ENCODE data around the gene NTN4.

NTN4 gene

GRCh38 chr12:95614390-95614982 lies 176.1 kb downstream of the NTN4 start:
- in situ Hi-C loops (cut with MboI; ENCODE audit: low sequenced_read_pairs, unreplicated experiment), result no loop called here
- no peak for DNase-seq (ENCODE audit: low spot score)
- TF ChIP-seq, protein P1, sequence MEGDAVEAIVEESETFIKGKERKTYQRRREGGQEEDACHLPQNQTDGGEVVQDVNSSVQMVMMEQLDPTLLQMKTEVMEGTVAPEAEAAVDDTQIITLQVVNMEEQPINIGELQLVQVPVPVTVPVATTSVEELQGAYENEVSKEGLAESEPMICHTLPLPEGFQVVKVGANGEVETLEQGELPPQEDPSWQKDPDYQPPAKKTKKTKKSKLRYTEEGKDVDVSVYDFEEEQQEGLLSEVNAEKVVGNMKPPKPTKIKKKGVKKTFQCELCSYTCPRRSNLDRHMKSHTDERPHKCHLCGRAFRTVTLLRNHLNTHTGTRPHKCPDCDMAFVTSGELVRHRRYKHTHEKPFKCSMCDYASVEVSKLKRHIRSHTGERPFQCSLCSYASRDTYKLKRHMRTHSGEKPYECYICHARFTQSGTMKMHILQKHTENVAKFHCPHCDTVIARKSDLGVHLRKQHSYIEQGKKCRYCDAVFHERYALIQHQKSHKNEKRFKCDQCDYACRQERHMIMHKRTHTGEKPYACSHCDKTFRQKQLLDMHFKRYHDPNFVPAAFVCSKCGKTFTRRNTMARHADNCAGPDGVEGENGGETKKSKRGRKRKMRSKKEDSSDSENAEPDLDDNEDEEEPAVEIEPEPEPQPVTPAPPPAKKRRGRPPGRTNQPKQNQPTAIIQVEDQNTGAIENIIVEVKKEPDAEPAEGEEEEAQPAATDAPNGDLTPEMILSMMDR (IDR thresholded peaks at IDR 0.05; ENCODE audit: borderline replicate concordance, control extremely low read depth, extremely low read depth, insufficient read depth, missing control alignments), result no peak

DNA sequence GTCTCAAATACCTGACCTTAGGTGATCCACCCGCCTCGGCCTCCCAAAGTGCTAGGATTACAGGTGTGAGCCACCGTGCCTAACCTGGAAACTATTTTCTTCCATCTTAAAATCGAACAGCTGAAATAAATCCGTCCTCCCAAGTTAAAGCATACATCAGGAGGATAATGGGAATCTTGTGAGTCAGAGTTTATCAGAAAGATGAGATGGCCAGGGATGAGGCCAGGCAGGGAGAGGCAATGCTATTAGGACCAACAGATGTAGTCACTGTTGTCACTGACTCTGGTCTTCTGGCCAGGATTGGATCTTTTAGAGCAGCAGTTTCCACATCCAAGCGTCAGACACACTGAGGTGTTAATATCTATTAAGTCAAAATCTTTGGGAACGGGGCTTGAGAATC lies 177.5 kb downstream of the NTN4 start:
- no peak for DNase-seq (ENCODE audit: low spot score)
- in situ Hi-C loops (cut with MboI; ENCODE audit: low sequenced_read_pairs, unreplicated experiment), result no loop called here
- TF ChIP-seq, protein P1 (IDR thresholded peaks at IDR 0.05; ENCODE audit: borderline replicate concordance, control extremely low read depth, extremely low read depth, insufficient read depth, missing control alignments), result no peak

GRCh38 chr12:95611676-95612309 lies 178.8 kb downstream of the NTN4 start:
- in situ Hi-C loops (cut with MboI; ENCODE audit: low sequenced_read_pairs, unreplicated experiment), result no loop called here
- no peak for DNase-seq (ENCODE audit: low spot score)
- TF ChIP-seq, protein P1 (IDR thresholded peaks at IDR 0.05; ENCODE audit: borderline replicate concordance, control extremely low read depth, extremely low read depth, insufficient read depth, missing control alignments), result no peak

- TF ChIP-seq, protein P1 (IDR thresholded peaks at IDR 0.05; ENCODE audit: borderline replicate concordance, control extremely low read depth, extremely low read depth, insufficient read depth, missing control alignments), result no peak
- no peak for DNase-seq (ENCODE audit: low spot score)
- in situ Hi-C loops (cut with MboI; ENCODE audit: low sequenced_read_pairs, unreplicated experiment), result no loop called here
These were observed 182.1 kb downstream of the NTN4 start for GRCh38 chr12:95608252-95609033.

Measured in GM13976 (cell line).